SU-DHL-6 (cell line): ENCODE results near the gene CCDC60.

Experiments used
- H2AFZ ChIP-seq: fragments of 200-600 bp; sonication (generic); 2 replicates; pipeline ENCODE4 v1.6.1; 2014; ENCODE audit warnings: low read depth, mild to moderate bottlenecking, moderate library complexity, mixed read lengths, antibody characterized with exemption, low read length; ENCODE audit not compliant: severe bottlenecking
- H3F3A ChIP-seq: fragments of 200-600 bp; shearing (Covaris generic); 2 replicates; pipeline ENCODE4 v1.6.0; 2016; ENCODE audit warnings: antibody characterized with exemption, mild to moderate bottlenecking; ENCODE audit not compliant: insufficient read depth
- H3K27ac ChIP-seq: fragments of 200-600 bp; sonication (generic); 2 replicates; pipeline ENCODE4 v1.5.1; 2016; ENCODE audit warnings: low read depth, mild to moderate bottlenecking, low read length, moderate library complexity, mixed read lengths
- H3K27me3 ChIP-seq: fragments of 200-600 bp; sonication (generic), shearing (Covaris generic); 2 replicates; pipeline ENCODE4 v1.6.0; 2014; ENCODE audit warnings: mild to moderate bottlenecking, low read length
- H3K36me3 ChIP-seq: fragments of 200-600 bp; sonication (generic); 2 replicates; pipeline ENCODE4 v1.6.1; 2014; ENCODE audit warnings: mild to moderate bottlenecking, low read length, mixed read lengths
- H3K4me2 ChIP-seq: fragments of 300-600, 200-600 bp; shearing (Covaris generic), sonication (generic); 2 replicates; pipeline ENCODE4 v1.6.0; 2014; ENCODE audit warnings: low read length, low read depth, mild to moderate bottlenecking; ENCODE audit not compliant: poor library complexity, severe bottlenecking
- H3K4me3 ChIP-seq: fragments of 200-600 bp; sonication (generic); 2 replicates; pipeline ENCODE4 v1.5.1; 2014; ENCODE audit warnings: antibody characterized with exemption, low read length, mild to moderate bottlenecking, mixed read lengths; ENCODE audit not compliant: insufficient read depth, poor library complexity, severe bottlenecking
- H3K79me2 ChIP-seq: fragments of 200-600 bp; sonication (generic); 2 replicates; pipeline ENCODE4 v1.6.1; 2014; ENCODE audit warnings: mild to moderate bottlenecking, low read length, moderate library complexity; ENCODE audit not compliant: insufficient read depth
- H3K9ac ChIP-seq: fragments of 200-600 bp; sonication (generic); 2 replicates; pipeline ENCODE4 v1.7.0; 2014; ENCODE audit warnings: mild to moderate bottlenecking, low read length
- H3K9me2 ChIP-seq: fragments of 200-600 bp; sonication (generic); replicated peaks from 2 replicates; pipeline ENCODE4 v1.6.1; 2014; ENCODE audit warnings: low read length; ENCODE audit not compliant: insufficient read depth
- H3K9me3 ChIP-seq: fragments of 200-600 bp; sonication (generic); 2 replicates; pipeline ENCODE4 v1.6.1; 2014; ENCODE audit warnings: low read length, mixed read lengths; ENCODE audit not compliant: insufficient read depth
- H4K20me1 ChIP-seq: fragments of 200-600 bp; sonication (generic); 2 replicates; pipeline ENCODE4 v1.6.1; 2014; ENCODE audit warnings: low read depth, mild to moderate bottlenecking, antibody characterized with exemption, low read length, moderate library complexity, mixed read lengths
- CTCF ChIP-seq: fragments of 200-600 bp; sonication (generic); IDR thresholded peaks from one replicate; pipeline ENCODE4 v1.5.1; 2017; ENCODE audit warnings: antibody characterized with exemption, mild to moderate bottlenecking, low read length, moderate library complexity; ENCODE audit not compliant: insufficient read depth, poor library complexity, severe bottlenecking
- EZH2phosphoT487 ChIP-seq: fragments of 200-600 bp; sonication (generic), shearing (Covaris generic); conservative IDR thresholded peaks from 2 replicates; pipeline ENCODE4 v1.6.1; 2018; ENCODE audit warnings: mild to moderate bottlenecking, antibody characterized with exemption, low read length, moderate library complexity, mixed read lengths

Gene CCDC60

DNA sequence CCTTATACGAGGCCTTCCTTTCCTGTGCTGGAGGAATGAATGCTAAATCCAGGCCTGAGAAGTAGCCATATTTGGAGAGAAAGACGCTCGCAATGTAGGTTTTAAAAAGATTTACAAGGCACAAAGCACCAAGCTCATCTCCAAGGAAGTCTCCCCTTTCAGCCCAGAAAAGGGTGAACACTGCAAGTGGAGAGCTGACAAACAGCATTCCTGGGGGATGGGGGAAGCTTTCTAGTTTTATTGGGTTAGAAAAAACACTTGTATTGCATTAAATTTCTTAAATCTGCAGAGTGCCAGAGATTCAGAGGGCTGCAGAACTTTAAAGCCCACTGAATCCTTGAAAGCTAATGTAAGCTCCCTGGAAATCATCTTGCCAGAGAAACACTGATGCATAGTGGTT is 34.6 kb downstream of the CCDC60 start:
- no peak overlapping the region for H3K27ac ChIP-seq
- H3K4me3 ChIP-seq, result no peak overlapping the region
- no peak overlapping the region for H2AFZ ChIP-seq
- H3K36me3 ChIP-seq, result no peaks in the 10 kb centered on the region
- TF ChIP-seq CTCF (no peak), EZH2phosphoT487 (no peak)
- H3K9me2 ChIP-seq, result no peaks in the 10 kb centered on the region
- H4K20me1 ChIP-seq, result no peaks in the 10 kb centered on the region
- no peak overlapping the region for H3K4me2 ChIP-seq
- no peaks in the 10 kb centered on the region for H3K27me3 ChIP-seq
- no peaks in the 10 kb centered on the region for H3K9me3 ChIP-seq
- H3K9ac ChIP-seq, result no peak overlapping the region
- no peaks in the 10 kb centered on the region for H3K79me2 ChIP-seq
- H3F3A ChIP-seq, result no peaks in the 10 kb centered on the region

DNA sequence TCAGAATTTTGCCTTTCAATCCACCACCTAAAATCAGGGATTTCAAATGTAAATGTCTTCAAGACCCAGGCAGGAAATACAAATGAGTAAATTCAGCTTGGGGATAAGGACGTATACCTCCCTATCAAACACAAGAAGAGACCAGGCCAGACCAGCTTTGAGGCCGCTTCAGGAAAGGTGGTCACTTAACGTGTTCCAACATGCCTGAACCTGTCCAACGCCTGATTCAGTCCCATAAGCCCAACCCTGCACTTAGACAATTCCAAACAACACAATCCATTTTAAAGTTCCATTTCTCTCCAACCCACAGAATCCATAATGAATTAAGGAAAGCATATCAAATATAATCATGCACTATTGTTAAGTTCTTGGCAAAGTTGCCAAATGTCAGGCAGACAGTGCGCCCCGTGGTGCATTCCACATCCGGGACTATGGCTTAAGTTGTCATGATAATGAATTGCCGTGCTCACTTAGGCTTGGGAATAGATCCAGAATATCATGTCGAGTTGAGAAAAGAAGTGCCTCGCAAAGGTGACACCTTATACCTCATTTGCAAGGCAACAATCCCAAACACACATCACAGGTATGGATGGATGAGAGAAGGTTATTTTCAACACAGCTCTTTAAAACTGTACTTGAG is 35.5 kb downstream of the CCDC60 start:
- Histone ChIP-seq H3K9me2 (no peaks in the 10 kb centered on the region), H3F3A (no peaks in the 10 kb centered on the region), H3K9ac (no peak overlapping the region), H3K4me2 (no peak overlapping the region), H3K27ac (no peak overlapping the region), H3K27me3 (no peaks in the 10 kb centered on the region), H3K79me2 (no peaks in the 10 kb centered on the region), H3K4me3 (no peak overlapping the region), H4K20me1 (no peaks in the 10 kb centered on the region), H3K36me3 (no peaks in the 10 kb centered on the region), H2AFZ (no peak overlapping the region), H3K9me3 (no peaks in the 10 kb centered on the region)
- TF ChIP-seq EZH2phosphoT487, result no peak
- TF ChIP-seq CTCF, result no peak

DNA sequence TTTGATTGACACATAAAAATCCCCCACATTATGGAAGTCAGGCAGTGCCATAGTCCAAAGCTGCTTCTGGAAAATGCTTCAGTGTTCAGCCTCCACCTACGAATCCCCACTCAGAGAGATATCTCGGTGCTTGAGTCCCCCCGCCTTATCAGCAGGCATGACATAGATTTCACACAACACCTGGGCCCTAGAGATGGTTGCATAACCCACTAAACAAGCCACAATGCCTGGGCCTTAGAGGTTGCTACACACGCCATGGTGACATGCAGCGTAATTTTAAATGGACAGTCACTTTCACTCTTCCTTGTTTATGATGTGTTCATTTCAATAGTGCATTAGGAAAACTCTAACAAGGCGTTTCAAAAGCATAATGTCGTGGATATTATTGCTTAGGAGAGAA is 38.0 kb downstream of the CCDC60 start:
- H4K20me1 ChIP-seq, result no peaks in the 10 kb centered on the region
- no peak overlapping the region for H3K4me2 ChIP-seq
- H3K27ac ChIP-seq, result no peak overlapping the region
- no peak overlapping the region for H3K9ac ChIP-seq
- H2AFZ ChIP-seq, result no peak overlapping the region
- H3F3A ChIP-seq, result no peaks in the 10 kb centered on the region
- H3K36me3 ChIP-seq, result no peaks in the 10 kb centered on the region
- H3K27me3 ChIP-seq, result no peaks in the 10 kb centered on the region
- no peaks in the 10 kb centered on the region for H3K9me3 ChIP-seq
- no peak overlapping the region for H3K4me3 ChIP-seq
- no peaks in the 10 kb centered on the region for H3K79me2 ChIP-seq
- H3K9me2 ChIP-seq, result no peaks in the 10 kb centered on the region
- no peak for TF ChIP-seq EZH2phosphoT487
- TF ChIP-seq CTCF, result no peak

- Histone ChIP-seq H3K9me3 (no peaks in the 10 kb centered on the region), H3K27ac (no peak overlapping the region), H4K20me1 (no peaks in the 10 kb centered on the region), H3K4me2 (no peak overlapping the region), H2AFZ (no peak overlapping the region), H3K36me3 (no peaks in the 10 kb centered on the region), H3K9ac (no peak overlapping the region), H3K27me3 (no peaks in the 10 kb centered on the region), H3K4me3 (no peak overlapping the region), H3K9me2 (no peaks in the 10 kb centered on the region), H3F3A (no peaks in the 10 kb centered on the region), H3K79me2 (no peaks in the 10 kb centered on the region)
- TF ChIP-seq EZH2phosphoT487 (no peak), CTCF (no peak)
These were observed 38.5 kb downstream of the CCDC60 start for GRCh38 chr12:119373001-119373400.
